Ovary (tissue), 3 donors: ENCODE data around the gene MAPKAP1.

Experiments used
- POLR2A ChIP-seq: fragments of 450-650 bp; IDR thresholded peaks from one replicate; pipeline ENCODE4 v1.6.1; 2017; ENCODE audit warnings: antibody characterized with exemption, mild to moderate bottlenecking, moderate library complexity
- TF ChIP-seq, protein P1 (sequence below), 3 donors: fragments of 450-650 bp in 2 of 3; fragments of 200-600 bp in 1 of 3; IDR thresholded peaks; one replicate each; pipeline versions ENCODE4 v1.5.1 to v1.8.0; 2016 to 2022; ENCODE audit warnings: antibody characterized with exemption in 3 of 3, mild to moderate bottlenecking in 1 of 3
- donor health status: DM: no; HTN: no; CAD: no.

DNA sequence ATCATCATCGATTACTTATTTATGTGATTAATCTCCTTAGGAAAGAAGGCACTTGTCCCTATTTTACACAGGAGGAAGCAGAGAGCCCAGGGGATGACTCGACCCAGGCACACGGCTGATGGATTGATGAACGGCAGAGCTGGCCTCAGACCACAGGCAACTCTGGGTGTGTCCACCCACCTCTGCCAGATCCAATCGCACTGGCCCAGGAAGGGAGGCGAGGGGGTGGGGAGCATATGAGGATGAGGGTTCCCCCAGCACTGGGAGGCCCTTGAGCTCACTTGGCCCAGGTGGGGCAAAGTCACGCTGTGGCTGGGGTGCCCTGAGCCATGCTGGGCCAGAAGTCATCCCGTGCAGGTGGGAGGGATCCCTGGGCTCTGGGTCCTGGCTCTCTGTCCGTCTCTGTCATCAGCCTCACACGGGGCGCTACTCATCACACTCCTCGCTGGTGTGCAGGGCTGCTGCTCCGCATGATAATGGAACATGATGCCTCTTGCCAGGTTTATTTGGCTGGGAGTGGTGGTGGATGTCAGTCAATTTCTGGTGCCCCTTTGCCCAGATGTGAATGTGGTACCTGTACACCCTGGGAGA, 285.3 kb downstream of the MAPKAP1 start:
- TF ChIP-seq, protein P1, sequence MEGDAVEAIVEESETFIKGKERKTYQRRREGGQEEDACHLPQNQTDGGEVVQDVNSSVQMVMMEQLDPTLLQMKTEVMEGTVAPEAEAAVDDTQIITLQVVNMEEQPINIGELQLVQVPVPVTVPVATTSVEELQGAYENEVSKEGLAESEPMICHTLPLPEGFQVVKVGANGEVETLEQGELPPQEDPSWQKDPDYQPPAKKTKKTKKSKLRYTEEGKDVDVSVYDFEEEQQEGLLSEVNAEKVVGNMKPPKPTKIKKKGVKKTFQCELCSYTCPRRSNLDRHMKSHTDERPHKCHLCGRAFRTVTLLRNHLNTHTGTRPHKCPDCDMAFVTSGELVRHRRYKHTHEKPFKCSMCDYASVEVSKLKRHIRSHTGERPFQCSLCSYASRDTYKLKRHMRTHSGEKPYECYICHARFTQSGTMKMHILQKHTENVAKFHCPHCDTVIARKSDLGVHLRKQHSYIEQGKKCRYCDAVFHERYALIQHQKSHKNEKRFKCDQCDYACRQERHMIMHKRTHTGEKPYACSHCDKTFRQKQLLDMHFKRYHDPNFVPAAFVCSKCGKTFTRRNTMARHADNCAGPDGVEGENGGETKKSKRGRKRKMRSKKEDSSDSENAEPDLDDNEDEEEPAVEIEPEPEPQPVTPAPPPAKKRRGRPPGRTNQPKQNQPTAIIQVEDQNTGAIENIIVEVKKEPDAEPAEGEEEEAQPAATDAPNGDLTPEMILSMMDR (IDR thresholded peaks at IDR 0.05): no peak
- TF ChIP-seq POLR2A: no peak
